ENCODE measurements around the gene EYA3.

Gene EYA3

DNA sequence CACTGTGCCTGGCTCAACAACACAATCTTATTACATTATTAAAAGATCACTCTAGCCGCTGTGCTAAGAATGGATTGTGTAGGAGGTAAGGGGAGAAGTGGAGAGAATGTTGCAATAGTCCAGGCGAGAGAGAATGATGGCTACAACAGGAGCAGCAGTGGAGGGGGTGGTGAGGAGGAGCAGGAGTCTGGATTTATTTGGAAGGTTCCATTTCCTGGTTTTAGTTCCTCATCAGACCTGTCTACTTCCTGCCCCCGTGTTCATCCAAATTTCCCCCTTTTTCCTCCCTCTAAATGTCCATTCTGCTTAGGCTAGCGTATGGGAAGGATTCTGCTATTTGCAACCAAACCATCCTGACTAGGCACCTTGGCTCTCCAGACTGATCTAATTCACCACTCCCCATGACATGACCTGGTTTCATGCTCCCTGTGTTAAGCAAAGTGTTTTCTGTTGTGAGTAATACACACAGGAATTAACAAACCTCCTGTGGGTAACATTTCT lies 35.1 kb upstream of the EYA3 start:
- H3K27ac ChIP-seq: no peak overlapping the region
- TF ChIP-seq, protein P1, sequence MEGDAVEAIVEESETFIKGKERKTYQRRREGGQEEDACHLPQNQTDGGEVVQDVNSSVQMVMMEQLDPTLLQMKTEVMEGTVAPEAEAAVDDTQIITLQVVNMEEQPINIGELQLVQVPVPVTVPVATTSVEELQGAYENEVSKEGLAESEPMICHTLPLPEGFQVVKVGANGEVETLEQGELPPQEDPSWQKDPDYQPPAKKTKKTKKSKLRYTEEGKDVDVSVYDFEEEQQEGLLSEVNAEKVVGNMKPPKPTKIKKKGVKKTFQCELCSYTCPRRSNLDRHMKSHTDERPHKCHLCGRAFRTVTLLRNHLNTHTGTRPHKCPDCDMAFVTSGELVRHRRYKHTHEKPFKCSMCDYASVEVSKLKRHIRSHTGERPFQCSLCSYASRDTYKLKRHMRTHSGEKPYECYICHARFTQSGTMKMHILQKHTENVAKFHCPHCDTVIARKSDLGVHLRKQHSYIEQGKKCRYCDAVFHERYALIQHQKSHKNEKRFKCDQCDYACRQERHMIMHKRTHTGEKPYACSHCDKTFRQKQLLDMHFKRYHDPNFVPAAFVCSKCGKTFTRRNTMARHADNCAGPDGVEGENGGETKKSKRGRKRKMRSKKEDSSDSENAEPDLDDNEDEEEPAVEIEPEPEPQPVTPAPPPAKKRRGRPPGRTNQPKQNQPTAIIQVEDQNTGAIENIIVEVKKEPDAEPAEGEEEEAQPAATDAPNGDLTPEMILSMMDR (IDR thresholded peaks at IDR 0.05): no peak
- TF ChIP-seq ZFX (IDR thresholded peaks at IDR 0.05; ENCODE audit: borderline replicate concordance): no peak

DNA sequence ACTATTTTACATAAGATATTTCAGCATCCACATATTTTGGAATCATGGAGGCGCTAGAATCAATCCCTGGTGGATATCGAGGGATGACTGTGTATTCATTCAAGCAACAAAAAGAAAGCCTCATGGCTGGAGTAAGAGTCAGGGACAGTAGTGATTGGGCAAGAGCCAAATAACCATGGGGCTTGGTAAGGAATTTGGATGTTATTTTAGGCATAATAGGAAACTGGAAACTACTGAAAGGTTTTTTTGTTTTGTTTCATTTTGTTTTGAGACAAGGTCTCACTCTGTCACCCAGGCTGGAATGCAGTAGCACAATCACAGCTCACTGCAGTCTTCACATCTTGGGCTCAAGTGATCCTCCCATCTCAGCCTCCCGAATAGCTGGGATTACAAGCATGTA lies 33.8 kb upstream of the EYA3 start:
- TF ChIP-seq, protein P1 (IDR thresholded peaks at IDR 0.05): no peak
- no peak for TF ChIP-seq ZFX (IDR thresholded peaks at IDR 0.05; ENCODE audit: borderline replicate concordance)
- H3K27ac ChIP-seq: no peak overlapping the region

GRCh38 chr1:28119556-28119955 lies 31.1 kb upstream of the EYA3 start:
- no peak overlapping the region for H3K27ac ChIP-seq

DNA sequence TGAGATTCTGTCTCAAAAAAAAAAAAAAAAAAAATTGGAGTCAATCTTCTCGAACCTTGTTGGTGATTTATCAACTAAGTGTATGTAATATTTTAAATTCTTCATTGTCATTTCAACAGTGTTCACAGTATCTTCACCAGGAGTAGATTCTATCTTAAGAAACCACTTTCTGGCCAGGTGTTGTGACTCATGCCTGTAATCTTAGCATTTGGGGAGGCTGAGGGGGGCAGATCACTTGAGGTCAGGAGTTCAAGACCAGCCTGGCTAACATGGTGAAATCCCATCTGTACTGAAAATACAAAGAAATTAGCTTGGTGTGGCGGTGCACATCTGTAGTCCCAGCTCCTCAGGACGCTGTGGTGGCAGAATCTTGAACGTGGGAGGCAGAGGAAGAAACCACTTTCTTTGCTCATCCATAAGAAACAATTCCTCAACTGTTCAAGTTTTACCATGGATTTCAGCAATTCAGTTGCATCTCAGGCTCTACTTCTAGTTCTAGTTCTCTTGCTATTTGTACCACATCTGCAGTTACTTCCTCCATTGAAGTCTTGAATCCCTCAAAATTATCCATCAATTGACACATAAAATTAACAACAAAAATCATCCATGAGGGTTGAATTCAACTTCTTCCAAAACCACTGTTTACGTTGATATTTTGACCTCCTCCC lies 30.4 kb upstream of the EYA3 start:
- TF ChIP-seq, protein P1 (IDR thresholded peaks at IDR 0.05): no peak
- TF ChIP-seq ZFX (IDR thresholded peaks at IDR 0.05; ENCODE audit: borderline replicate concordance): no peak
- H3K27ac ChIP-seq: no peak overlapping the region

More at GRCh38 chr1:28119556-28119955, 31.1 kb upstream of the EYA3 start:
- TF ChIP-seq ZFX (IDR thresholded peaks at IDR 0.05; ENCODE audit: borderline replicate concordance): no peak
- TF ChIP-seq, protein P1 (IDR thresholded peaks at IDR 0.05): no peak

DNA sequence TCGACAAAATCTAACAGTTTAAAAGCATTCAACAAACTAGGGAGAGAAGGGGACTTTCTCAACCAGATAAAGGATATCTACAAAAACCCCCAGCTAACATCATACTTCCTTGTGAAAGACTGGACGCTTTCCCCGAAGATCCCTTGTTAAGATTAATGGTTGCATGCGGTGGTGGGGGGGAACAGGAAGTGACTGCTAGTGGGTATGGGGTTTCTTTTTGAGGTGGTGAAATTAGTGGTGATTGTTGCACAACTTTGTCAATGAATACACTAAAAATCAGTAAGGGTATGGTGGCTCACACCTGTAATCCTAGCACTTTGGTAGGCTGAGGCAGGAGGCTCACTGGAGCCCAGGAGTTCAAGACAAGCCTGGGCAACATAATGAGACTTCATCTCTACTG lies 26.9 kb upstream of the EYA3 start:
- TF ChIP-seq, protein P1 (IDR thresholded peaks at IDR 0.05): no peak
- TF ChIP-seq ZFX (IDR thresholded peaks at IDR 0.05; ENCODE audit: borderline replicate concordance): no peak
- H3K27ac ChIP-seq: no peak overlapping the region

GRCh38 chr1:28114844-28115243 lies 26.4 kb upstream of the EYA3 start:
- TF ChIP-seq, protein P1 (IDR thresholded peaks at IDR 0.05): no peak
- TF ChIP-seq ZFX (IDR thresholded peaks at IDR 0.05; ENCODE audit: borderline replicate concordance): no peak
- H3K27ac ChIP-seq: no peak overlapping the region

- H3K27ac ChIP-seq: no peak overlapping the region
- TF ChIP-seq, protein P1 (IDR thresholded peaks at IDR 0.05): no peak; the same call in 1 of the 2 replicates
- TF ChIP-seq ZFX (IDR thresholded peaks at IDR 0.05; ENCODE audit: borderline replicate concordance): no peak
These were observed 24.8 kb upstream of the EYA3 start for GRCh38 chr1:28113242-28113572.

All from 22Rv1 (cell line).